Testis (tissue), 3 donors: ENCODE measurements around the gene ELL2. TPM values are rescaled to one million over a fixed set of nuclear protein-coding genes. Genes with fewer than 3 reads are reported as not detected.

Source experiments
- DNase-seq: peaks from one replicate; pipeline ENCODE4 v3.0.0-alpha.2; 2019
- H3K27ac ChIP-seq, 2 donors: fragments of 200-600 bp; sonication (generic); one replicate each; pipeline ENCODE4 v1.5.1; 2019
- H3K27me3 ChIP-seq: fragments of 200-600 bp; sonication (generic); one replicate; pipeline ENCODE4 v1.5.1; 2019
- H3K36me3 ChIP-seq: fragments of 200-600 bp; sonication (generic); one replicate; pipeline ENCODE4 v1.5.1; 2017; ENCODE audit warnings: low read depth; ENCODE audit errors: missing control alignments
- H3K4me1 ChIP-seq: fragments of 200-600 bp; sonication (generic); one replicate; pipeline ENCODE4 v1.5.1; 2019
- H3K4me3 ChIP-seq, 2 donors: fragments of 200-600 bp; sonication (generic); one replicate each; pipeline ENCODE4 v1.5.1; 2017 to 2019
- H3K9me3 ChIP-seq: fragments of 200-600 bp; sonication (generic); one replicate; pipeline ENCODE4 v1.5.1; 2017
- POLR2A ChIP-seq: fragments of 450-650 bp; IDR thresholded peaks from one replicate; pipeline ENCODE4 v1.6.1; 2017; ENCODE audit warnings: antibody characterized with exemption, mild to moderate bottlenecking, moderate library complexity
- WGBS, 2 donors: methylation state at CpG; one replicate each; pipeline ENCODE4 v1.1.5; 2018; 5-methylcytosine and 5-hydroxymethylcytosine counted together
- intact Hi-C: fragments of 100-400 bp; cut with DNase I; formaldehyde crosslinking; loops from one replicate; pipeline ENCODE4 v1.15.1; 2023; ENCODE audit warnings: low total_unique reads
- polyA plus RNA-seq: library from polyadenylated mRNA; stranded (reverse); fragments of 350-450 nt; fragmentation: Illumina TruSeq; extraction: RNeasy Lipid Tissue Mini Kit (QIAGEN cat#74804); gene quantifications from one replicate; pipeline ENCODE4 v1.2.3, GENCODE V29; 2014; ENCODE audit warnings: low read depth, low replicate concordance; ENCODE audit not compliant: insufficient read depth
- total RNA-seq, 2 donors: library from RNA; depleted of rRNA; stranded (reverse); fragments of >200 nt; gene quantifications; one replicate each; pipeline ENCODE4 v1.2.3, GENCODE V29; 2016
- TF ChIP-seq, protein P1 (sequence below), 3 experiments: fragments of 450-650 bp in 2 of 3; fragments of 200-600 bp in 1 of 3; sonication (generic) in 1 of 3; IDR thresholded peaks; one replicate each; pipeline ENCODE4 v1.5.1; 2016 to 2019; ENCODE audit warnings: antibody characterized with exemption in 3 of 3, mild to moderate bottlenecking in 2 of 3, moderate library complexity in 1 of 3

The ELL2 gene
- total and polyA plus RNA-seq, 3 donors from 2014 or later, result 32.1 to 87.3 (median 78.9) TPM

DNA sequence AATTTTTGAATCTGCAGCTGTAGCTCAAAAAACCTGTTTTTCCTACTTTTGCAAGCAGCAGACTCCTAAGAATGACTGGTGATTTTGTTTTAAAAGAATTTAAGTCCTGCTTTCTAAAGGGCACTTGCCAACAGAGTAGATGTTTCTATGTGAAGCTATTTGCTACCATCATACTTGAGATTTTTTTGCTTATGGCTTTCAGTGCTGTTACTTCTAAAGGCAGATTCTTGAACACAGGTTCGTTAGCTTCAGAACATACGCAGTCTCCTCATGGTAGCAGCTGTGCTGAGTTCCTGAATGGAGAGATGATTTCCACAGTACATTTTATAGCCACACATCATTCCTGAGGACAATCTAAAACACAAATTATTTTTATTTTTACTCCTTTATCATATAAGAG is 24.4 kb upstream of the ELL2 start:
- intact Hi-C loops, result no loop called here
- H3K9me3 ChIP-seq, result no peaks in the 10 kb centered on the region
- H3K4me1 ChIP-seq, result no peaks in the 10 kb centered on the region
- no peak overlapping the region for H3K4me3 ChIP-seq
- H3K27ac ChIP-seq, result no peak overlapping the region
- H3K27me3 ChIP-seq, result no peaks in the 10 kb centered on the region
- TF ChIP-seq, protein P1, sequence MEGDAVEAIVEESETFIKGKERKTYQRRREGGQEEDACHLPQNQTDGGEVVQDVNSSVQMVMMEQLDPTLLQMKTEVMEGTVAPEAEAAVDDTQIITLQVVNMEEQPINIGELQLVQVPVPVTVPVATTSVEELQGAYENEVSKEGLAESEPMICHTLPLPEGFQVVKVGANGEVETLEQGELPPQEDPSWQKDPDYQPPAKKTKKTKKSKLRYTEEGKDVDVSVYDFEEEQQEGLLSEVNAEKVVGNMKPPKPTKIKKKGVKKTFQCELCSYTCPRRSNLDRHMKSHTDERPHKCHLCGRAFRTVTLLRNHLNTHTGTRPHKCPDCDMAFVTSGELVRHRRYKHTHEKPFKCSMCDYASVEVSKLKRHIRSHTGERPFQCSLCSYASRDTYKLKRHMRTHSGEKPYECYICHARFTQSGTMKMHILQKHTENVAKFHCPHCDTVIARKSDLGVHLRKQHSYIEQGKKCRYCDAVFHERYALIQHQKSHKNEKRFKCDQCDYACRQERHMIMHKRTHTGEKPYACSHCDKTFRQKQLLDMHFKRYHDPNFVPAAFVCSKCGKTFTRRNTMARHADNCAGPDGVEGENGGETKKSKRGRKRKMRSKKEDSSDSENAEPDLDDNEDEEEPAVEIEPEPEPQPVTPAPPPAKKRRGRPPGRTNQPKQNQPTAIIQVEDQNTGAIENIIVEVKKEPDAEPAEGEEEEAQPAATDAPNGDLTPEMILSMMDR (IDR thresholded peaks at IDR 0.05), result no peak
- TF ChIP-seq POLR2A, result no peak
- WGBS, 2 donors, result 71 to 86% methylated on average over 2 of the region's 2 CpGs
- no peaks in the 10 kb centered on the region for H3K36me3 ChIP-seq
- no peak for DNase-seq

DNA sequence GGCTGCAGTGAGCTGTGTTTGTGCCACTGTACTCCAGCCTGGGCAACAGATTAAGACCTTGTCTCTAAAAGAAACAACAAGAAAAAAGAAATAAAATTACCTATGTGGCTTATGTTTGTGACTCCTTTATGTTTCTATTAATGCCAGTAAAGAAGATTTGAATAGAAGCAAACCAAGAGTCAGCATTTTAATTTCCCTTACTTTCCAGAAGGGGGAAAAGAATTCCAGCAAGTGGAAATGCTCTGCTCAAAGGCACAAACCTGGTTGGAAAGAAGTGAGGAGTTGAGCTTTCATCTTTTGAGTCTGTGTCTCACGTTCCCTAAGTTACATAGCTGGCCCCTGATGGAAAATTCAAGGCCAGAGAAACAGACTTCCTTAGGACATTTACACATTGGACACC is 23.6 kb upstream of the ELL2 start:
- intact Hi-C loops, result no loop called here
- H3K4me3 ChIP-seq, result no peak overlapping the region
- H3K27ac ChIP-seq, result no peak overlapping the region
- TF ChIP-seq, protein P1 (IDR thresholded peaks at IDR 0.05), result no peak
- TF ChIP-seq POLR2A, result no peak
- no peaks in the 10 kb centered on the region for H3K9me3 ChIP-seq
- H3K4me1 ChIP-seq, result no peaks in the 10 kb centered on the region
- DNase-seq, result no peak
- H3K36me3 ChIP-seq, result no peaks in the 10 kb centered on the region
- WGBS, 2 donors, result 34 to 68% methylated on average over 1 of the region's 1 CpG
- H3K27me3 ChIP-seq, result no peaks in the 10 kb centered on the region

DNA sequence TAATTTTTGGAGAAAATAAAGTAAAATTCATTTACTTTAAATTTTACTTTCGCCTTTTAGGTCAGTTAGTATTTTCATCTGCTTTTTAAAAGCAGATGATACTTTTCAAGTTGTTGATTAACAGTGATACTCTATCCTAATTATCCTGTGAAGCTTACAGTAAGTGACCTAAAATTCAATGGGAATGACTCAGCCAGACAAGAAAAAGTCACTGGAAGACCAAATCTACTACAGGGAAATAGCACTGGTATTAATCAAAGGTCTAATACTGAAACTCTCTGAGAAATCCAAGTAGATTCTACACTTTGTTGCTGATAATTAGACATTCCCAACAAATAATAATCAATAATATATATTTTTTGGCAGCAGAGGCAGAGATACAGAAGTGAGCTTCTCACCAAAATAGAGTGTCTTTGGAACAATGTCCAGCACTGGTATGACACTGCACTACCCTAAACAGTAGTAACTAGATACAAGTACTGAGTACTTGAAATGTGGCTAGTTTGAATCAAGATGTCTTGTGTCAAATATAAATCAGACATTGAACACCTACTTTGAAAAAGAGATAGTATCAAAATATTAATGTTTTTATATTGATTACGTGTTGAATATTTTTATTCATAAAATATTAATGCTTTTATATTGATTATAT is 22.8 kb upstream of the ELL2 start:
- Histone ChIP-seq H3K9me3 (no peaks in the 10 kb centered on the region), H3K27ac (no peak overlapping the region), H3K4me3 (no peak overlapping the region), H3K4me1 (no peaks in the 10 kb centered on the region), H3K36me3 (no peaks in the 10 kb centered on the region), H3K27me3 (no peaks in the 10 kb centered on the region)
- DNase-seq, result no peak
- intact Hi-C loops, result no loop called here
- TF ChIP-seq, protein P1 (IDR thresholded peaks at IDR 0.05), result no peak
- TF ChIP-seq POLR2A, result no peak
- 77 to 95% methylated on average over 2 of the region's 2 CpGs for WGBS, 2 donors

DNA sequence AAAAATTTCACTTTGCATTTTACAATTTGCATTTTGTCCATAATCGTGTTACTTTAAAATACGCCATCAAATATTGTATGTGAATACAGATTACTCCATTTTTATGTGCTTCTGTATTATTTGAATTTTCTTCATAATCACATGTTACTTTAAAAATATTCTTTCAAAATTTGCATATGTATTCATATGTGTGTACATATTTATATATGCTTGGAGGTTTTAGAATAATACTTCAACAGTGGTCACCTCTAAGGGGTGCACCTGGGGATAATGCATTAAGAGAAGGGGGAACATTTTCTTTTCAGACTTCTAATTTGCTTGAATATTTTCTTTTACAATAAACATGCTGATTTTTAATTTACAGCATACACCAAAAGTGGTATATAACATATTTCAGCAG is 21.9 kb upstream of the ELL2 start:
- DNase-seq, result no peak
- intact Hi-C loops, result no loop called here
- TF ChIP-seq, protein P1 (IDR thresholded peaks at IDR 0.05), result no peak
- TF ChIP-seq POLR2A, result no peak
- 90 to 96% methylated on average over 2 of the region's 2 CpGs for WGBS, 2 donors
- Histone ChIP-seq H3K27ac (no peak overlapping the region), H3K4me3 (no peak overlapping the region), H3K36me3 (no peaks in the 10 kb centered on the region), H3K27me3 (no peaks in the 10 kb centered on the region), H3K4me1 (no peaks in the 10 kb centered on the region), H3K9me3 (no peaks in the 10 kb centered on the region)

DNA sequence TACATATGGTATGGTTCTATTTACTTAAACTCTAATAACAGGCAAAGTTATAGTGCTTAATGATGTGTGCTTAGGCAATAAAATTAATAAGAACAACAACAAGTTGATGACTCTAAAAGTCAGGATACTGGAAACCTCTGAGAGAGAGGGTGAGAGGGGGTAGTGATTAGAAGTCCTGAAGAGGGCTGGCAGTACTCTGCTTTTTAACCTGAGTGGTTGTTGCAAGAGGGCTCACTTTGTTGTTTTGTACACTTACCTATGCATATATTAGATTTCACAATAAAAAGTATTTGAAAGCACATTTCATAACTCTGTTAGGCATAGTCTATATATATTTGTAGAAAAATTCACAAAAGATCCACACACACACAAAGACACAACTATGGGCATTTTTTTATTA is 21.4 kb upstream of the ELL2 start:
- TF ChIP-seq POLR2A, result no peak
- Histone ChIP-seq H3K4me1 (no peaks in the 10 kb centered on the region), H3K9me3 (no peaks in the 10 kb centered on the region), H3K36me3 (no peaks in the 10 kb centered on the region), H3K27ac (no peak overlapping the region), H3K27me3 (no peaks in the 10 kb centered on the region), H3K4me3 (no peak overlapping the region)
- no peak for DNase-seq
- intact Hi-C loops, result no loop called here
